ENCODE data around the gene SYNE2.
"Not testable (repeated sequence)": the region's sequence is repeated elsewhere in the genome, so short reads cannot be mapped to it uniquely, and the experiment has no call there.

The SYNE2 gene

DNA sequence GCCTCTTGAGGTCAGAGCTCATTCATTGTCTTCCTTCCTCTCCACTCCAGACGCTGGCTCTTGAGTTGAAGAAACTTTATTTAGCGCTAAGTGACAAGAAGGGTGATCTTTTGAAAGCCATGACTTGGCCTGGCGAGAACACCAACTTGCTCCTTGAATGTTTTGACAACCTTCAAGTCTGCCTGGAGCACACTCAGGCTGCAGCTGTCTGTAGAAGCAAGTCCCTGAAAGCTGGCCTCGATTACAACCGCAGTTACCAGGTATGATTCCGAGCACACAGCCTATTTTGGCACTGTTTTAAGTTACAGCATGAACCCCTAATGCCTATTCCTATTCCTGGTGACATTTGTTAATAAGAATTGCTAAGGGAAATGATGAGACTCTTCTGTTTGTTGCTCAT is 273.7 kb downstream of the SYNE2 start:
- DNase-seq (ENCODE audit: low read depth), result no peak

DNA sequence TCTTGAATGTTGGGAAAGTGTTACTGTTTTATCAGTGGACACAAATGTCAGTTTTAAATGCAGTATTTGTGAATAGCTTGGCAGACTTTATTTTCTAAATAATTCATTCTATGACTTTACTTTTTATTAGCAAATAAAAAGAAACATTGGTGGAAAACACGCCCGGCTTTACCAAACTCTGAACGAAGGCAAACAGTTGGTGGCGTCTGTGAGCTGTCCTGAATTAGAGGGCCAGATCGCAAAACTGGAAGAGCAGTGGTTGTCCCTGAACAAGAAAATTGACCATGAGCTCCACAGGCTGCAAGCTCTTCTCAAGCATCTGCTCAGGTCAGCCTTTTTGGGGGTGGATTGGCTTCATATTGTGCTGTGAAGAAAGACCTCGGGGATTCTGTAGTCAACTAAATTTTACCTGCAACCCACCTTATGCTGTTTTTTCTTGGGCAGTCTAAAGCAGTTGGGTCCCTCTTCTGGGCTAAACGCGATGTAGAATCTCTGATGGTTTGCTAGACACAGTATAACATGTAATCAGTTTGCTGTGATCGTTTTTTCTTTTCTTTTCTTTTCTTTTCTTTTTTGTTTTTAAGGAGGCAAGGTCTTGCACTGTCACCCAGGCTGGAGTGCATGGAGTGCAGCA is 285.0 kb downstream of the SYNE2 start:
- DNase-seq (ENCODE audit: low read depth), result no peak

DNA sequence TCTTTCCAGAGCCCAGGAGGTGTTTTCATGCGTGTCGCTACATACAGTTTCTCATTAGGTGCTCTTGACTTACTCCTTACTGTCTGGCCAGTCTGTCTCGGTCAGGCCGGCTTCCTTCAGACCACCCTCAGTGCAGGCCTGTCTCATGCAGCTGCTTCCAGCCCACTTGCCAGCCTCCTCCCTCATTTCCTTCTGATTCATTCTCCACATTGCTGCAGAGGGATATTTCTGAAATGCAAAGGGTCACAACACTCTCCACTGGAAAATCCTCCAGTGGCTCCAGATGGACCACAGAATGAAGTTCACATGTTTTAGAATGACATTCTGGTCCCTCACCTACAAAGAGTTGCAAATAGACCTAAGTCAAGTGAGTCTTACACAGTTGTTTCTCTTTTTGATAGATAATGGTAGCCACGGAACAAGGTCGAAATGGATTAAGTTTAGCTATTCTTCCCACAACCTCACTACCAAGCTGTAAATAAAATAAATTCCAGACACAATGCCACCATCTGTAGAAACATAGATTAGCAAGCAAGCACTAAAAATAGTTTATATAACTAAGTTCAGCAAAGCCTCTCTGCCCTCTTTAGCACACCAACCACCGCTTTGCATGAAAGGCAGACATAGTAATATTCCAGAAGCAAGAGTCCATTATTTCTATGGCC is 294.5 kb downstream of the SYNE2 start:
- no peak for DNase-seq (ENCODE audit: low read depth)

DNA sequence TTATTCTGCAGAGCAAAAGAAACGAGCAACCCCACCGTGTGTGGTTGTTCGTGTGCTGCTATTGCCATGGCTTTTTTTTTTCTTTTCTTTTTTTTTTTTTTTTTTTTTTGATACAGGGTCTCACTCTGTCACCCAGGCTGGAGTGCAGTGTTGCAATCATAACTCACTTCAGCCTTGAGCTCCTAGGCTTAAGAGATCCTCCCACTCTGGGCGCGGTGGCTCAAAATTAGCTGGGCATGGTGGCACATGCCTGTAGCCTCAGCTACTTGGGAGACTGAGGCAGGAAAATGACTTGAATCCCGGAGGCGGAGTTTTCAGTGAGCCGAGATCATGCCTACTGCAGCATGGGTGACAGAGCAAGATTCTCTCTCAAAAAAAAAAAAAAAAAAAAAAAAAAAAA is 297.1 kb downstream of the SYNE2 start:
- DNase-seq (ENCODE audit: low read depth), result no peak

DNA sequence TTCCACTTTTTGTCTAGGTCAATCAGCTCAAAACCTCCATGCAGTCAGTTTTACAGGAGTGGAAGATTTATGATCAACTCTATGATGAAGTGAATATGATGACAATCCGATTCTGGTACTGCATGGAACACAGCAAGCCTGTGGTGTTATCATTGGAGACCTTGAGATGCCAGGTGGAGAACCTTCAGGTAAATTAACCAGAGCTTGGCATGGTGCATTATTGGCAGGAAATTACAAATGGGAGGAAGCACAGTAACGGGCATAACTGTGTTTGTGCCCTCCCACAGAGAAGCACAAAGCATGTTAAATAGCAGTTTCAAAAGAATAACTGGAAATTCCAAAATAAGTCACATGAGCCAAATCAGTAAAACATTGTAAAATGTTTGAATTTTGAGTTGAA is 305.8 kb downstream of the SYNE2 start:
- DNase-seq (ENCODE audit: low read depth), result no peak

- no peak for DNase-seq (ENCODE audit: low read depth)
These were observed 306.8 kb downstream of the SYNE2 start for GRCh38 chr14:64159588-64159987.

GRCh38 chr14:64170181-64170580 is 317.4 kb downstream of the SYNE2 start:
- no peak for DNase-seq (ENCODE audit: low read depth)

DNA sequence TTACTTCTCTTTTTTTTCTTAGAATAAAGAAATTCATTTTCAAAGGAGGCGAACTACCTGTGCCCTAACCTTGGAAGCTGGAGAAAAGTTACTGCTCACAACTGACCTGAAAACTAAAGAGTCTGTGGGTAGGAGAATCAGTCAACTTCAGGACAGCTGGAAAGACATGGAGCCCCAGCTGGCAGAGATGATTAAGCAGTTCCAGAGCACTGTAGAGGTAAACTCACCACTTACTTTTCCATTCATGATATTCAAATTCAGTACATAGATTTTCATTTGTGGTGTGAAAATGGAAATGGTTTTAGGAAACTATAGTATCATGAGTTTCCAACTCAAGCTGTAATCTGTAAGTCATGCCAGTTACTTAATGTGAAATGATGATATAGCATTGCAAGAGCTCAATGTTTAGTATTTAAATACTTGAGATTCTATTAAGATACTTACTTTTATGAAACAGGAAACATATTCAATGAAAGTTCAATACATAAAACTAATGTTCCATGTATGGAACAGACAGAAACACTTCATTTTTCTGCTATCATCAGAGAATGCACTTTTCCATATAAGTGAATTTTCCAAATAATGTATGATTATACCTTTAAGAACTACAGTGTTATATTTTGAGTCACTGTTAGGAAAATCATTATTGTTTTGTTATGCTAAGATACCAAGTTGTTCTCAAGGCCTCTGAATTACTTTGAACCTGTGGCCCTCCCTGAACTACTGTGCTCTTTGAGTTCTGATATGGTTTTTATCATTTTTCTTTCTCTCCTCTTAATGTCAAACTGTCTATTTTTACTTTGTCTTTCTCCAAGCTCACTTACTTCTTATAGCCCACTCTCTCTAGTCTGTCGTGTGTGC is 322.3 kb downstream of the SYNE2 start:
- no peak for DNase-seq (ENCODE audit: low read depth)

- DNase-seq (ENCODE audit: low read depth), result no peak
These were observed 323.5 kb downstream of the SYNE2 start for GRCh38 chr14:64176330-64176729.

DNA sequence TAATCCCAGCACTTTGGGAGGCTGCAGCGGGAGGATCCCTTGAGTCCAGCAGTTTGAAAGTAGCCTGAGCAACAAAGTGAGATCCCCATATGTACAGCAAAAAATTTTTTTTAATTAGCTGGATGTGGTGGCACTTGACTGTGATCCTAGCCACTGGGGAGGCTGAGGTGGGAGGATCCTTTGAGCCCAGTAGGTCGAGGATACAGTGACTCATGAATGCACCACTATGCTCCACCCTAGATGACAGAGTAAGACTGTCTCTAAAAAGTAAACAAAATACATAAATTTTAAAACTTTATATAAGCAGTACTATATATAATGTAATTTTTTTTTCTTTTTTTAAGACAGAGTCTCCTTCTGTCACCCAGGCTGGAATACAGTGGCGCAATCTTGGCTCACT is 326.0 kb downstream of the SYNE2 start:
- DNase-seq (ENCODE audit: low read depth), result no peak

DNA sequence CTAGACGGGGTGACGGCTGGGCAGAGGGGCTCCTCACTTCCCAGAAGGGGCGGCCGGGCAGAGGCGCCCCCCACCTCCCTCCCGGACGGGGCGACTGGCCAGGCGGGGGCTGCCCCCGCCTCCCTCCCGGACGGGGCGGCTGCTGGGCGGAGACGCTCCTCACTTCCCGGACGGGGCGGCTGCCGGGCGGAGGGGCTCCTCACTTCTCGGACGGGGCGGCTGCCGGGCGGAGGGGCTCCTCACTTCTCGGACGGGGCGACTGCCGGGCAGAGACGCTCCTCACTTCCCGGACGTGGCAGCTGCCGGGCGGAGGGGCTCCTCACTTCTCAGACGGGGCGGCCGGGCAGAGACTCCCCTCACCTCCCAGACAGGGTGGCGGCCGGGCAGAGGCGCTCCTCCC is 330.1 kb downstream of the SYNE2 start:
- DNase-seq (ENCODE audit: low read depth), result not testable (repeated sequence)

- DNase-seq (ENCODE audit: low read depth), result no peak
These were observed 331.4 kb downstream of the SYNE2 start for GRCh38 chr14:64184103-64184729.

- DNase-seq (ENCODE audit: low read depth), result no peak
These were observed 332.4 kb downstream of the SYNE2 start for GRCh38 chr14:64185184-64185583.

- no peak for DNase-seq (ENCODE audit: low read depth)
These were observed 333.7 kb downstream of the SYNE2 start for GRCh38 chr14:64186231-64187129.

GRCh38 chr14:64187331-64187730 is 334.5 kb downstream of the SYNE2 start:
- DNase-seq (ENCODE audit: low read depth), result no peak

- DNase-seq (ENCODE audit: low read depth), result no peak
These were observed 338.2 kb downstream of the SYNE2 start for GRCh38 chr14:64190974-64191502.

GRCh38 chr14:64191756-64192155 is 339.0 kb downstream of the SYNE2 start:
- no peak for DNase-seq (ENCODE audit: low read depth)

DNA sequence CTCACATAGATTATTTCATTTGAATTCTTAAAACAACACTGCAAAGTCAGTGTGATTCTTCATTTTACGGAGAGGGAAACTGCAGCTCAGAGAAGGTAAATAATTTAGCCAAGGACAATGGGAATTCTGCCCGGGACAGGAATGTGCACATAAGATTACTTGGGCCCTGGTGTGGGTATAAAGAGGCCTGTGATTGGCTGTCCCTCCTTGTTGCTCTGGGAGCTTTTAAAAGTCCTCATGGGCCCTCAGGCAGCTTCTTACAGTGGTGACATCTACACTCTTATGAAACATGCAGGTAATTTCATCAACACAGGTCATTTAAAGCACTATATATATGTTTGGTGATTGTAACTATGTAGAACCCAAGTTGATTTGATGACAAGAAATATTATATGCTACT is 341.0 kb downstream of the SYNE2 start:
- DNase-seq (ENCODE audit: low read depth), result no peak

GRCh38 chr14:64194404-64194803 is 341.6 kb downstream of the SYNE2 start:
- no peak for DNase-seq (ENCODE audit: low read depth)

DNA sequence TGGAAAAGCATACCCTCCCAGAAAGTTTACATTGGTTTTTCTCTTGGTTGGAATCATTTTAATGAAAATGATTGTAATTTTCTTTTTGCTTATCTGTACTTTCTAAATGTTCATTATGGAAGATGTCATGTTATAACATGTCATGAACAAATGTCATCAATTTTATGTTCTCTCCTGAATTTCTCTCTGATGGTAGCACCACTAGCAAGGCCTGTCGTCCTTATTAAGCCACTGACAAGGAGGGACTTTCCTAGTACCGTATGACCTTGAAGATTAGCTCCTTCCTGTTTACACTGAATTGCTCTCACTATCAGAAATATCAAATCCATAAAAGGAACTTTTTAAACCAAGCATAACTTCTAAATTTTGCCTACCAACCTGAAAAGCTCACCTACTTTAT is 342.4 kb downstream of the SYNE2 start:
- DNase-seq (ENCODE audit: low read depth), result no peak

- no peak for DNase-seq (ENCODE audit: low read depth)
These were observed 343.3 kb downstream of the SYNE2 start for GRCh38 chr14:64196056-64196455.

Measured in CMK (cell line).